ENCODE measurements around the gene SLC4A7.

- TF ChIP-seq POLR2A (IDR thresholded peaks at IDR 0.05; ENCODE audit: low read depth, low read length) (no peak), TAF1 (IDR thresholded peaks at IDR 0.05; ENCODE audit: low read depth, low read length) (no peak)
These were observed 15.9 kb upstream of the SLC4A7 start for GRCh38 chr3:27500035-27500434.
